Muscle layer of colon (tissue), 2 donors: Measurements from ENCODE around the gene EXD1.
"Not testable (repeated sequence)": the region's sequence is repeated elsewhere in the genome, so short reads cannot be mapped to it uniquely, and the experiment has no call there.

ENCODE experiments used
- H3K27ac ChIP-seq: one replicate; pipeline ENCODE4 v1.7.0; 2013; ENCODE audit warnings: low read depth, mild to moderate bottlenecking, low read length, moderate library complexity
- H3K27me3 ChIP-seq, 2 donors: one replicate each; pipeline ENCODE4 v1.7.0; 2013; ENCODE audit warnings: low read length in 2 of 2, mild to moderate bottlenecking in 2 of 2; ENCODE audit not compliant: insufficient read depth in 2 of 2, control insufficient read depth in 1 of 2
- H3K36me3 ChIP-seq: one replicate; pipeline ENCODE4 v1.7.0; 2013; ENCODE audit warnings: mild to moderate bottlenecking, low read length; ENCODE audit not compliant: insufficient read depth
- H3K4me1 ChIP-seq: one replicate; pipeline ENCODE4 v1.7.0; 2013; ENCODE audit warnings: mild to moderate bottlenecking, low read length; ENCODE audit not compliant: insufficient read depth
- H3K4me3 ChIP-seq, 2 donors: one replicate each; pipeline ENCODE4 v1.7.0; 2013; ENCODE audit warnings: low read length in 2 of 2, low read depth in 1 of 2, mild to moderate bottlenecking in 1 of 2, moderate library complexity in 1 of 2
- H3K9ac ChIP-seq: one replicate; pipeline ENCODE4 v1.7.0; 2013; ENCODE audit warnings: low read length
- H3K9me3 ChIP-seq: one replicate; pipeline ENCODE4 v1.7.0; 2013; ENCODE audit warnings: mild to moderate bottlenecking, low read length
- donor health status: abdominal sarcoma.
- donor health status: Adenocarcinoma of cecum.

The EXD1 gene

GRCh38 chr15:41256577-41257038, 26.1 kb upstream of the EXD1 start:
- Histone ChIP-seq H3K27ac (no peak overlapping the region), H3K27me3 (no peaks in the 10 kb centered on the region), H3K9me3 (no peaks in the 10 kb centered on the region), H3K4me3 (no peak overlapping the region), H3K9ac (no peak overlapping the region), H3K36me3 (peaks cover 4% of the 10 kb centered on the region), H3K4me1 (no peaks in the 10 kb centered on the region)

- Histone ChIP-seq H3K36me3 (peaks cover 4% of the 10 kb centered on the region), H3K9me3 (no peaks in the 10 kb centered on the region), H3K9ac (no peak overlapping the region), H3K27ac (no peak overlapping the region), H3K27me3 (no peaks in the 10 kb centered on the region), H3K4me1 (no peaks in the 10 kb centered on the region), H3K4me3 (no peak overlapping the region)
These were observed 25.5 kb upstream of the EXD1 start for GRCh38 chr15:41256103-41256502.

DNA sequence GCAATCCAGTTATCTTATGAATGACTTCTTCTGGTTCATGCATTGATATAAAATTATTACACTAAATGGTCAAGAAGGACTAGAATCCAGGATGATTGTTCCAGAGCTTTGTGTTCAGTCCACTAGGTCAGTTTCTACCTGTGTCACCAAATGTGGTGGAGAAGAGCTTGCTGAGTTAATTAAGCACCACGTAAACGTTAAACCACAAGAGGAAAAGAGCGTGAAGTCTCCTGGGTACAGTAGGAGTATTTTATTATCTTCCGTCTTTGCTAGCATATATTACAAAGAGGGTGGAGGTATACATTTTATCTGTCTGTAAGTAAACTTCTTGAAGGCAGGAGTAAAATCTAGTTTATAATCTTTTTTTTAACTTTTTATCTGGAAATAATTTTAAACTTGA, 24.0 kb upstream of the EXD1 start:
- Histone ChIP-seq H3K27me3 (no peaks in the 10 kb centered on the region), H3K4me1 (peaks cover 5% of the 10 kb centered on the region), H3K9ac (no peak overlapping the region), H3K36me3 (peaks cover 4% of the 10 kb centered on the region), H3K4me3 (no peak overlapping the region), H3K27ac (no peak overlapping the region), H3K9me3 (no peaks in the 10 kb centered on the region)

DNA sequence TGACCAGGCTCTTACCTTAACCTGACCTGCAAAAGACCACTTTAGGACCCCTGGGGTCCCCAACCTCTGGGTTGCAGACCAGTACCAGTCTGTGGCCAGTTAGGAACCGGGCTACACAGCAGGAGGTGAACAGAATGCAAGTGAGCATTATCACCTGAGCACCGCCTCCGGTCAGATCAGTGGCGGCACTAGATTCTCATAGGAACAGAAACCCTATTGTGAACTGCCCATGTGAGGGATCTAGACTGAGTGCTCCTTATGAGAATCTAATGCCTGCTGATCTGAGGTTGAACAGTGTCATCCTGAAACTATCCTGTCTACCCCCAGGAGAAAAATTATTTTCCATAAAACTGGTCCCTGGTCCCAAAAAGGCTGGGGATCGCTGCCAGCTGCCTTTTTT, 20.9 kb upstream of the EXD1 start:
- H3K4me1 ChIP-seq: peaks cover 5% of the 10 kb centered on the region
- no peak overlapping the region for H3K9ac ChIP-seq
- no peak overlapping the region for H3K4me3 ChIP-seq
- H3K36me3 ChIP-seq: peaks cover 1% of the 10 kb centered on the region
- no peak overlapping the region for H3K27ac ChIP-seq
- H3K9me3 ChIP-seq: no peaks in the 10 kb centered on the region
- no peaks in the 10 kb centered on the region for H3K27me3 ChIP-seq

DNA sequence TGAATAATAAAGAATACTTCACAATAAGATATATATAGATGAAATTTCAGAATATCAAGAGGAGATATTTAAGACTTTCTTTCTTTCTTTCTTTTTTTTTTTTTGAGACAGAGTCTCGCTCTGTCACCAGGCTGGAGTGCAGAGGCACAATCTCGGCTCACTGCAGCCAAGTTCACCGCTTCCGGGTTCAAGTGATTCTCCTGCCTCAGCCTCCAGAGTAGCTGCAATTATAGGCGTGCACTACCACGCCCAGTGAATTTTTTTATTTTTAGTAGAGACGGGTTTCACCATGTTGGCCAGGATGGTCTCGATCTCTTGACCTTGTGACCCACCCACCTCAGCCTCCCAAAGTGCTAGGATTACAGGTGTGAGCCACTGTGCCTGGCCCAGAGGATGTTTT, 20.2 kb upstream of the EXD1 start:
- not testable (repeated sequence) for H3K27me3 ChIP-seq, H3K9me3 ChIP-seq, H3K36me3 ChIP-seq, H3K27ac ChIP-seq, H3K4me1 ChIP-seq, H3K9ac ChIP-seq, H3K4me3 ChIP-seq

- Histone ChIP-seq H3K27me3 (no peaks in the 10 kb centered on the region), H3K4me3 (no peak overlapping the region), H3K36me3 (peaks cover 12% of the 10 kb centered on the region), H3K9me3 (no peaks in the 10 kb centered on the region), H3K27ac (no peak overlapping the region), H3K9ac (no peak overlapping the region), H3K4me1 (no peaks in the 10 kb centered on the region)
These were observed 10.8 kb upstream of the EXD1 start for GRCh38 chr15:41241221-41241964.

DNA sequence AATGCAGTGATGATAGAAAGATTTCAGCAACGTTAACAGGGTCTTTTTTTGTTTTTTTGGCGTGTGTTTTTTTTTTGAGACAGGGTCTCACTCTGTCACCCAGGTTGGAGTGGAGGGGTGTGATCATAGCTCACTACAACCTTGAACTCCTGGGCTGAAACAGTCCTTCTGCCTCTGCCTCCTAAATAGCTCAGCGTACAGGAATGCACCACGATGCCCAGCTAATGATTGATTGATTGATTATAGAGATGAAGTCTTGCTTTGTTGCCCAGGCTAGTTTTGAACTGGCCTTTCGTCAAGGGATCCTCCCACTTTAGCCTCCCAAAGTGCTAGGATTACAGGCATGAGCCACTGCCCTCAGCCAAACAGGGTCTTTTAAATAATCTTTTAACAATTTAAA, 7.5 kb upstream of the EXD1 start:
- Histone ChIP-seq H3K36me3 (peaks cover 6% of the 10 kb centered on the region), H3K27ac (no peak overlapping the region), H3K4me1 (peaks cover 8% of the 10 kb centered on the region), H3K4me3 (no peak overlapping the region), H3K9ac (no peak overlapping the region), H3K9me3 (no peaks in the 10 kb centered on the region), H3K27me3 (no peaks in the 10 kb centered on the region)

DNA sequence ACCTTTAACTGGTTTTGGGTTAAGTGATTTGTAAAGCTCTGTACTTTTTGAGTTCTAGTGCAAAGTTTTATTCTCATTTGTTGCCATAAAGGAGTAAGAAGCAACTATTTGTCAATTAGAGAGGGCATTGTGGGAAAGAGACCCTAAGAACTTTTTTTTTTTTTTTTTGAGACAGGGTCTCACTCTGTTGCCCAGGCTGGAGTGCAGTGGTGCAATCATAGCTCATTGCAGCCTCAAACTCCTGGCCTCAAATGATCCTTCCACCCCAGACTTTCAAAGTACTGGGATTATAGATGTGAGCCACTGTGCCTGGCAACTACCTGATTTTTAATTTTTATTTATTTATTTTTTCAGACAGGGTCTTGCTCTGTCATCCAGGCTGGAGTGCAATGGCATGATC, 5.4 kb upstream of the EXD1 start:
- Histone ChIP-seq H3K27me3 (no peaks in the 10 kb centered on the region), H3K9ac (no peak overlapping the region), H3K27ac (no peak overlapping the region), H3K4me1 (peaks cover 22% of the 10 kb centered on the region), H3K4me3 (no peak overlapping the region), H3K9me3 (no peaks in the 10 kb centered on the region), H3K36me3 (no peaks in the 10 kb centered on the region)

DNA sequence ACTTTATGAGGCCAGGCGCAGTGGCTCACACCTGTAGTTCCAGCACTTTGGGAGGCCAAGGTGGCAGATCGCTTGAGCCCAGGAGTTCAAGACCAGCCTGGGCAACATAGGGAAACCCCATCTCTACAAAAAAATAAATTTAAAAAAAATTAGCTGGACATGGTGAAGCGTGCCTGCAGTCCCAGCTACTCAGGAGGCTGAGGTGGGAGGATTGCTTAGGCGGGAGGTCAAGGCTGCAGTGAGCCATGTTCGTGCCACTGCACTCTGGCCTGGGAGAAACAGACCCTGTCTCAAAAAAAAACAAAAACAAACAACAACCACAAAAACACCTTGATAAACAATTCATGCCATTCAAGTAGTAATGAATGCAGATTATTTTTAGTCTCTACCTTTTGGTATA, 4.7 kb upstream of the EXD1 start:
- peaks cover 26% of the 10 kb centered on the region for H3K4me1 ChIP-seq
- H3K36me3 ChIP-seq, H3K9me3 ChIP-seq, H3K27me3 ChIP-seq, H3K4me3 ChIP-seq, H3K9ac ChIP-seq, H3K27ac ChIP-seq: not testable (repeated sequence)

- Histone ChIP-seq H3K36me3 (no peaks in the 10 kb centered on the region), H3K4me3 (no peak overlapping the region), H3K4me1 (peaks cover 26% of the 10 kb centered on the region), H3K27me3 (no peaks in the 10 kb centered on the region), H3K9ac (no peak overlapping the region), H3K27ac (no peak overlapping the region), H3K9me3 (no peaks in the 10 kb centered on the region)
These were observed 2.8 kb upstream of the EXD1 start for GRCh38 chr15:41233367-41233771.

DNA sequence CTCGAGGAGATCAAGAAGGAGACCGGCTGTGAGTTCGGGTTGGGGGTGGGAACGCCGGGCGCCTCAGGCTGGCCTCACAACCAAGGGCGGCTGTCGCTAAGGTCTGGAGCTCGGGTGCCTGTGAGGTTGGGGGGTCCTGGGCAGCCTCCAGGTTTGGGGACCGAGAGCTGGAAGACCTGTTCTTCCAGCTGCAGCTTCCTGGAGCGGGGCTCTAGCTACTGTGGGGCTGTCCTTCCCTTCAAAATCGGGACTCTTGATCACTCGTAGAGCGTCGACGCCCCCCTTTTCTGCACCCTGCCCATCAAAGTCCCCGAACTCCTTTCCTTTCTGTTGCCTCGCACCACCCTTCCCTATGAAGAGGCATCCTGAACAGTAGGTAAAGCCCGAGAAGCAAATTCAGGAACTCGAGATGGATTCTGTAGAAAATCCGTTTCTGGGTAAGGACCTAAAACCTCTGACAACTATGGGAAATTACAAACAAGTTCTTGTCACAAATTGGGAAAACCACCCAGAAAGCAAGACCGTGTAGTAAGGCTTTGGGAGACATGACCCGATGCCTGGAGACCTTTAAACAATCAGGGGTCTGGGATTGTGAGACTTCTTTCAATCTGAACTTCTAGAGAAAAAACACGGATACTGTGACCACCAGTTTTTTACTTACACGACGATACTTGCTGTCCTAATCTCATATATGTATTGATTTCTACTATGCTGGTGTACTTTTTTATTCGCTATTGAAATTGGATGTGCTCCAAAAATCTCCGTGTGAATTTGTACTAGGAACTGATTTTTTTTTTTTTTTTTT, 1.1 kb upstream of the EXD1 start:
- Histone ChIP-seq H3K9me3 (no peaks in the 10 kb centered on the region), H3K4me1 (peaks cover 26% of the 10 kb centered on the region), H3K9ac (peak overlapping the region; percentile 69), H3K36me3 (no peaks in the 10 kb centered on the region), H3K4me3 (peak overlapping the region; percentile 66 to 88), H3K27ac (peak overlapping the region; percentile 75), H3K27me3 (no peaks in the 10 kb centered on the region)

- Histone ChIP-seq H3K27ac (no peak overlapping the region), H3K27me3 (no peaks in the 10 kb centered on the region), H3K9me3 (no peaks in the 10 kb centered on the region), H3K4me3 (peak overlapping the region; percentile 38 to 88), H3K9ac (no peak overlapping the region), H3K4me1 (peaks cover 26% of the 10 kb centered on the region), H3K36me3 (no peaks in the 10 kb centered on the region)
These were observed 260 bp downstream of the EXD1 start for GRCh38 chr15:41230345-41230649.
